OCI-LY1 (cell line): Measurements from ENCODE around the gene PATL1.

ENCODE experiments used
- H2AFZ ChIP-seq: fragments of 200-600 bp; sonication (generic), shearing (Covaris generic); 2 replicates; pipeline ENCODE4 v1.6.0; 2014; ENCODE audit warnings: antibody characterized with exemption, mild to moderate bottlenecking, low read length
- H3F3A ChIP-seq: fragments of 200-600 bp; sonication (generic), shearing (Covaris generic); 2 replicates; pipeline ENCODE4 v1.6.0; 2014; ENCODE audit warnings: mild to moderate bottlenecking, antibody characterized with exemption, low read length, moderate library complexity; ENCODE audit not compliant: insufficient read depth
- H3K27ac ChIP-seq: fragments of 200-600 bp; sonication (generic); 2 replicates; pipeline ENCODE4 v1.5.1; 2014; ENCODE audit warnings: low read length, mixed run types, mild to moderate bottlenecking, low read depth; ENCODE audit not compliant: poor library complexity, severe bottlenecking
- H3K27me3 ChIP-seq: fragments of 200-600 bp; sonication (generic); 2 replicates; pipeline ENCODE4 v1.6.0; 2014; ENCODE audit warnings: antibody characterized with exemption, mild to moderate bottlenecking, low read length, moderate library complexity; ENCODE audit not compliant: insufficient read depth
- H3K36me3 ChIP-seq: fragments of 200-600 bp; sonication (generic); 2 replicates; pipeline ENCODE4 v1.6.1; 2014; ENCODE audit warnings: mild to moderate bottlenecking, antibody characterized with exemption, low read length, moderate library complexity, mixed read lengths; ENCODE audit not compliant: insufficient read depth
- H3K4me1 ChIP-seq: fragments of 200-600 bp; sonication (generic); 2 replicates; pipeline ENCODE4 v1.5.1; 2014; ENCODE audit warnings: mild to moderate bottlenecking, low read length, moderate library complexity; ENCODE audit not compliant: insufficient read depth, severe bottlenecking
- H3K4me2 ChIP-seq: fragments of 200-600 bp; sonication (generic), shearing (Covaris generic); 2 replicates; pipeline ENCODE4 v1.6.1; 2014; ENCODE audit warnings: low read length
- H3K4me3 ChIP-seq: fragments of 200-600 bp; sonication (generic); 2 replicates; pipeline ENCODE4 v1.5.1; 2014; ENCODE audit warnings: low read length, low read depth, mild to moderate bottlenecking, mixed read lengths; ENCODE audit not compliant: poor library complexity, severe bottlenecking
- H3K79me2 ChIP-seq: fragments of 200-600 bp; shearing (Covaris generic); 2 replicates; pipeline ENCODE4 v1.6.1; 2016; ENCODE audit warnings: mixed run types, low read length, mixed read lengths; ENCODE audit not compliant: insufficient read depth
- H3K9ac ChIP-seq: fragments of 200-600 bp; sonication (generic), shearing (Covaris generic); 2 replicates; pipeline ENCODE4 v1.6.1; 2014; ENCODE audit warnings: mild to moderate bottlenecking, low read length, mixed read lengths
- H3K9me2 ChIP-seq: fragments of 200-600 bp; sonication (generic), shearing (Covaris generic); 2 replicates; pipeline ENCODE4 v1.6.1; 2014; ENCODE audit warnings: low read depth, mild to moderate bottlenecking, low read length, mixed read lengths
- H3K9me3 ChIP-seq: fragments of 200-600 bp; shearing (Covaris generic); 2 replicates; pipeline ENCODE4 v1.6.1; 2014; ENCODE audit warnings: low read length, mixed read lengths
- H4K20me1 ChIP-seq: fragments of 200-600 bp; sonication (generic), shearing (Covaris generic); 2 replicates; pipeline ENCODE4 v1.6.0; 2016; ENCODE audit warnings: mild to moderate bottlenecking, low read length; ENCODE audit not compliant: insufficient read depth
- CTCF ChIP-seq: fragments of 200-600 bp; sonication (generic), shearing (Covaris generic); IDR thresholded peaks from 2 replicates; pipeline ENCODE4 v1.5.1; 2017; ENCODE audit warnings: mild to moderate bottlenecking, antibody characterized with exemption, low read length, moderate library complexity, mixed read lengths
- EZH2 ChIP-seq: fragments of 200-600 bp; sonication (generic), shearing (Covaris generic); IDR thresholded peaks from 2 replicates; pipeline ENCODE4 v1.8.0; 2017; ENCODE audit warnings: borderline replicate concordance, mixed run types, mild to moderate bottlenecking, antibody characterized with exemption, low read length, moderate library complexity, mixed read lengths

The PATL1 gene

GRCh38 chr11:59614277-59615119, 54.3 kb downstream of the PATL1 start:
- Histone ChIP-seq H4K20me1 (no peaks in the 10 kb centered on the region), H3F3A (no peaks in the 10 kb centered on the region), H3K4me1 (peaks cover 40% of the 10 kb centered on the region), H3K9ac (peak overlapping the region; percentile 71), H3K9me2 (no peaks in the 10 kb centered on the region), H3K4me3 (peak overlapping the region; percentile 72), H3K4me2 (peak overlapping the region; percentile 87), H3K79me2 (peaks cover 30% of the 10 kb centered on the region), H3K36me3 (peaks cover 22% of the 10 kb centered on the region), H3K9me3 (no peaks in the 10 kb centered on the region), H3K27ac (no peak overlapping the region), H2AFZ (no peak overlapping the region), H3K27me3 (no peaks in the 10 kb centered on the region)
- TF ChIP-seq EZH2 (no peak), CTCF (no peak)

GRCh38 chr11:59611570-59612565, 57.0 kb downstream of the PATL1 start:
- Histone ChIP-seq H3K4me3 (no peak overlapping the region), H3K27ac (no peak overlapping the region), H3K36me3 (peaks cover 48% of the 10 kb centered on the region), H3K4me1 (peaks cover 35% of the 10 kb centered on the region), H2AFZ (no peak overlapping the region), H3F3A (no peaks in the 10 kb centered on the region), H3K9me2 (no peaks in the 10 kb centered on the region), H3K9ac (no peak overlapping the region), H3K27me3 (no peaks in the 10 kb centered on the region), H3K4me2 (no peak overlapping the region), H3K9me3 (no peaks in the 10 kb centered on the region), H4K20me1 (no peaks in the 10 kb centered on the region), H3K79me2 (peaks cover 30% of the 10 kb centered on the region)
- TF ChIP-seq EZH2 (no peak), CTCF (no peak)

- H3K4me1 ChIP-seq, result peaks cover 28% of the 10 kb centered on the region
- TF ChIP-seq CTCF, result no peak
- TF ChIP-seq EZH2, result no peak
- H3K4me2 ChIP-seq, result no peak overlapping the region
- H3K79me2 ChIP-seq, result peaks cover 30% of the 10 kb centered on the region
- no peaks in the 10 kb centered on the region for H3K27me3 ChIP-seq
- H3K9ac ChIP-seq, result no peak overlapping the region
- no peaks in the 10 kb centered on the region for H3F3A ChIP-seq
- H4K20me1 ChIP-seq, result no peaks in the 10 kb centered on the region
- H3K27ac ChIP-seq, result no peak overlapping the region
- no peak overlapping the region for H2AFZ ChIP-seq
- H3K9me3 ChIP-seq, result no peaks in the 10 kb centered on the region
- H3K4me3 ChIP-seq, result no peak overlapping the region
- peaks cover 64% of the 10 kb centered on the region for H3K36me3 ChIP-seq
- H3K9me2 ChIP-seq, result no peaks in the 10 kb centered on the region
Observed at GRCh38 chr11:59610289-59610688, 58.5 kb downstream of the PATL1 start.
